ENCODE measurements around the gene SMS.
"Not testable (repeated sequence)": the region's sequence is repeated elsewhere in the genome, so short reads cannot be mapped to it uniquely, and the experiment has no call there.

Gene SMS

DNA sequence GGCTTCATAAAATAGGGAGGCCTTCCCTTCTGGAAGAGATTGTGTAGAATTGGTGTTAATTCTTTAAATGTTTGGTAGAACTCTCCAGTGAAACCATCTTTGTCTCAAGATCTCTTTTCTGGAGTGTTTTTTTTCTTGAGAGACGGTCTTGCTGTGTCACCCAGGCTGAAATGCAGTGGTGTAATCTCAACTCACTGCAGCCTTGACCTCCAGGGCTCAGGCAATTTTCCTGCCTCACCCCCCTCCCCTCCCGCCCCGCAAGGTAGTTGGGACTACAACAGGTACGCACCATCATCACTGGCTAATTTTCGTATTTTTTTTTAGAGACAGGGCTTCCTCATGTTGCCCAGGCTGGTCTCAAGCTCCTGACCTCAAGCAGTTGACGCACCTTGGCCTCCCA lies 12.1 kb downstream of the SMS start:
- FAIRE-seq: no peak

GRCh38 chrX:21953195-21953830 lies 12.8 kb downstream of the SMS start:
- not testable (repeated sequence) for FAIRE-seq

DNA sequence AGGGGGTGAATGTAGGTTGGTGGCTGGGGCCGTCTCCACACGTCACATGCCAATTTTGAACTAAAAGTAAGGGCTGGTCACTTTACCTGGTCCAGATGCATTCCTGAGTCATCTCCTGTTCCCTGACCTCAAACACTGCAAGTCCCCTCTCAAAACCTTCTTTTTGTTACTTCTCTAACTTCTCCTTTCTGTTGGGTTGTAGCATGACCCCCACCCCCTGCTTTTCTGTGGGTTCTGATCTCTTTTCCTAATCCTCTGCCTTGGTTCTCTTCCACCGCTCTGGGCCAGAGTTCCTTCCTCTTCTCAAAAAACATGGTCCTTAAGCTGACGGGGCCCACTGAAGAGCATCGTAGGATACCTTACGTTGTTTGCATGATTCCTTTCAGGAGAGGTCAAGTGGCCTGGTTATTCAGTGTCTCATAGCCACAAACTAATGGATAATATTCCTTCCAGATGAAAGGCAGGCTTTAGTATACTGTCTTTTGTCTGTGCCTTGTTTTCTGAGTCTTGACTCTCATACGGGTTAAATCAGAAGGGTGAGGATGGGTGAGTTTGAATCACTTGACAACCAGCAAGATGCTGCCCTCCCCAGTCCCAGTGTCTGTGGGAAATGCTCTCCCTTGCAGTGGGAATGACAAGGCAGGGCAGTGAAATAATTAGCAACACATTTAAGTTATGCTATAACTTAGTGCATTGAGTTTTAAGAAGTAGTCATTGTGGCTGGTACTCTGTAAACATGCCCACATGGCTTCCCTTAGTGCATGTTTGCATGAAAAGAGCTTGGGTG lies 15.1 kb downstream of the SMS start:
- no peak for FAIRE-seq

DNA sequence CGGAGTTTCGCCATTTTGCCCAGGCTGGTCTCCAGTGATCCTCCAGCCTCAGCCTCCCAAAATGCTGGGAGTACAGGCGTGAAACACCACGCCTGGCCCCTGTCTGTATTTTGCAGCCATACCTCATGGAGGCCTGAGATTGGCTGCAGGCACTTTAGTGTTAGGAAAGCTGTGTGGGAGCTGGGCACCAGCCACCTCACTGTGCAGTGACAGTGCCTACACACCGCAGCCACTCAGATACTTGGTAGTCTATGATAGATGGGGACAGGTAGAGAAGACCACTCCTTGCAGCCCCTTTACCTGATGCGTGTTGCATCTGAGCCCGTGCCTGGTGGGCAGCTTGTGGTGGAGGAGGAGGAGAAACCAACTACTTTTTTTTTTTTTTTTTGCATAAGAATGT lies 16.3 kb downstream of the SMS start:
- no peak for FAIRE-seq

GRCh38 chrX:21958187-21958586 lies 17.7 kb downstream of the SMS start:
- no peak for FAIRE-seq

GRCh38 chrX:21958916-21959315 lies 18.4 kb downstream of the SMS start:
- FAIRE-seq: no peak

- FAIRE-seq: no peak
Measured at GRCh38 chrX:21959362-21960051, 19.0 kb downstream of the SMS start.

DNA sequence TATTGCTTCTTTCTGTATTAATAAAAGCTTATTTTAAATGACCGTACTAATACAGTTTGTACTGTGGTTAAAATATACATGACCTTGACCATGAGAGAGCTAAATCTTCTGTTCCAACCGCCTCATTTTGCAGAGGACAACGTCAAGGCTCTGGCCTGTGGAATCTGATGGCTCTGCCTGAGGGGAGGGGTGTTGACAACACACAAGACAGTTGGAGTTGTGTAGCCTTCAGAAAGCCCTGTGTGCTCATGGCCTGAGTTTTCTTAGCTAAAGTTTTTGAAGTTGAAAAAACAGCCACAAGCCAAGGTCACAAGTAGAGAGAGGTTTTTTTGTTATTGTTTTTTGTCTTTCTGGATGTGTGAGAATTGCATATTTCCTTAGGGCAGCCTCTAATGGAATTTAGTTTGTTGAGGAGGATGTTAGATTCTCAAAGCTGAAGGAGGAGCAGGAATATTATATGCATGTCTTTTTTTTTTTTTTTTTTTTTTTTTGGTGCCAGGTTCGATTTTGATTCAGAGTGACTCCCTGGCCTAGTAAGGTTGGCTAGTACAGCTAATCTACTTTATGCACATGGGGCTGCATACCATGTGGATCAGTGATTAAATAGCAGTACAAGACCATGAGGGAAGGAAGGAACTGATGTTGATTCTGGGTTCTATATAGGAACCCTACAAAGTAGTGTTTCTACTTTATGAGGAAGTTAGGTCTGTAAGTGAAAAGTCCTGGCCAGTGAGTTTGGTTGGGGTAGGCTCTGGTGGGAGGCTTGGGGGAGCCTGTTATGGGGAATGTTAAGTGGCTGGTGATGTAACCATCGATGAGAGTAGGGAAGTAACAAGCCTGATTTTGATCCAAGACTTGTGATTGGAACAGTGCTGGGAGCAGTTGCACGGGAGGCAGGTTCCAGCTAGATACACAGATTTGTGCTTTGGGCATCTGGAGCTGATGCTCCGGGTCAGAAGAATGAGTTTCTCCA lies 20.3 kb downstream of the SMS start:
- no peak for FAIRE-seq

GRCh38 chrX:21962361-21962760 lies 21.9 kb downstream of the SMS start:
- FAIRE-seq: no peak

- no peak for FAIRE-seq
Measured at GRCh38 chrX:21963269-21963668, 22.8 kb downstream of the SMS start.

DNA sequence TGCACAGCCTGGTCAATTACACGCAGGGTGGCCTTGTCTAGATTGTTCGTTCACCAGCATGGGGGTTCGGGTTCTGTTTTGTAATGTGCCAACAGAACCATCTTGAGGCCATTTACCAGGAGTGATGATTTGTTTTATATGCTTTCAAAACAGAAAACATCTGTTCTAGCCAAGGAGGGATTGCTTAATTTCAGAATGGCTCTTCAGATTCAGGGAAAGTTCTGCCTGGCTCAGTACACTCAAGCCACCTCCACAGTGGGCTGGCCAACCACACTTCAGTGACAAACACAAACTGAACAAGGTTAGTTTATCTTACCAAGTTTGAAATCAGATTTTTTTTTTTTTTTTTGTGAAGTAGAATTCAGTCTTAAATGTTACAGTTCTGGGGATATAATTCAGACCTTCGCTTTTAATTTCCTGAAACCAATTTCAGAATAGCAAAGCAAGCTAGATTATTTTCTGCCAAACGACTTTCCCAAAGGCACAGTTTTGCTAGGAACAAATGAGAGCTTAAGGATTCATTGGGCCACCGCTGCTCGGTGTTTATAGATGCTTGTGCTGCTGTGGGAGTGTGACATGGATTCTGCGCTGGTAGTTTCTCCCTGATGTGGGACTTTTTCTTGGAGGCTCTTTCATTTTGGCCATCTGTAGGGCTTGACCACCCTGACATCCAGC lies 23.4 kb downstream of the SMS start:
- no peak for FAIRE-seq

DNA sequence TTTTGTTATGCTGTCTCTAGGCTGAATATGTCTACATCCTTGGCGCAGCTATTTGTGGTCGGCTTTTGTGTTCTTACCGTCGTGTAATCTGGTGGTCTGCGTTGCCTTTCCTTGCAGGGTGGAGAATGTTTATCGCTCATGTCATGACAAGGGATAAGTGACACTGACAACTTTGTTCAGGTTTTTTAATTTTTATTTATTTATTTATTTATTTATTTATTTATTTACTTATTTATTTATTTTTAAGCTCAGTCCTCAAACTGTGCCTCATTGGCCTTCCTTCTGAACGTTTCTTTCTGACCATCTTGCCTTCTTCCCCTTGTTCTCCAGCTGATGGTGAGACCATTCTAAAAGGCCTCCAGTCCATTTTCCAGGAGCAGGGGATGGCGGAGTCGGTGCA lies 26.4 kb downstream of the SMS start:
- no peak for FAIRE-seq

DNA sequence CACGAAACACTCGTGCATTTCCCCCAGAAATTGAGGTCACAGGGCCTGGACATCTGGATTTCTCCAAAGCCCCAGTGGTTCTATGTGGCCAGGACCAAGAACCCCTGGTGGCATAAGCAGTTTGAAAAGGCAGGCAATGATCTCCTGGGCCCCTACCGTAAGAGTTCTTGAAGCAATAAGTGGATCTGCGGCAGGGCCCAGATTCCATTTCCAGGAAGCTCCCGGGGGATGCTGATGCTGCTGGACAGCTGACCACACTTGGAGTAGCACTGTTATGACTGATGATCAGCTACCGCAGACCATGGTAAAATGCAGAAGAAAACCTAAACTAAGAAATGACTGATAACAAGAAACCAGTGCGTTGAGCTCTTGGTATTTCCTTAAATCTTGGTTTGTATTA lies 27.8 kb downstream of the SMS start:
- FAIRE-seq: no peak

DNA sequence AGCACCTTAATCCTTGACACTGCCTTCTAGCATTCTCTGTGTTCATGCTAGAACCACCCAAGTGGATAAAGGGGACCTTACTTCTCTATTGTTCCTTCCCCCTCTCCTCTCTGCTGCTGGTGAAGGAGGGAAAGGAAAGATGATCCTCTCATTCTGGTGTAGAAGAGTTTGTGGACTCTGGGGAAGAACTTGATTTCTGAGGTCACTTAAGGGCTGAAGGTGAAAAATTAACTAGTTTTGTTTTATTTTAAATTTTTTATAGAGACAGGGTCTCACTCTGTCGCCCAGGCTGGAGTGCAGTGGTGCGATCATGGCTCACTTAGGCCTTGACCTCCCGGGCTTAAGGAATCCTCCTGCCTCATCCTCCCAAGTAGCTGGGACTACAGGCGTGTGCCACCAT lies 29.8 kb downstream of the SMS start:
- no peak for FAIRE-seq

GRCh38 chrX:21972046-21972445 lies 31.5 kb downstream of the SMS start:
- no peak for FAIRE-seq

GRCh38 chrX:21972721-21973120 lies 32.2 kb downstream of the SMS start:
- FAIRE-seq: no peak

DNA sequence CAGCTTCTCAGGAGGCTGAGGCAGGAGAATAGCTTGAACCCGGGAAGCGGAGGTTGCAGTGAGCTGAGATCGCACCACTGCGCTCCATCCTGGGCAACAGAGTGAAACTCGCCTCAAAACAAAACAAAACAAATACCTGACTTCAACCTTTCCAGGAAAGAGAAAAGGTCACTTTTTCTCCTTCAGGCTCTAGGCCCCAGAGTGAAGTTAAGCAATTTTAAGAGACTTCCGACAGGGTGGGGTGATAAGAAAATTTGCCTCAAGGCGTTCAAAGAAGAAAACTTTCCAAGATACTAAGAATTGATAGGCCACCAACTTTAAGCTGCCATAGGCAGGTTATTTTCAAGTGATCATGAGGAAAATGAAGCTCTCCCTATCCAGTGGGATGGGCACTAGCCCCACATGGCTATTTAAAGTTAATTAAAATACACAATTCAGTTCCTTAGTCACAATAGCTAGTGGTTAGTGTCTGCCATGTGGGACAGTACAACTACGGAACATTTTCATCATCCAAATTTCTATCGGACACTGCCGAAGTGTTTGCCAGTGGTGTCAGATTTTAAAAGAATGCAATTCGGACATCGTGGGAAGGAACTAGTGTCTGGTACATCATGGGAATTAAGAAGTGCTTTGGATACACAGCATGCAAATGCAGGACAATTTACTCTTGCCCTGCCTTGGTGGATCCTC lies 33.0 kb downstream of the SMS start:
- no peak for FAIRE-seq

GRCh38 chrX:21974011-21974385 lies 33.5 kb downstream of the SMS start:
- no peak for FAIRE-seq

- no peak for FAIRE-seq
Measured at GRCh38 chrX:21975242-21975641, 34.7 kb downstream of the SMS start.

- no peak for FAIRE-seq
Measured at GRCh38 chrX:21975812-21976211, 35.3 kb downstream of the SMS start.

DNA sequence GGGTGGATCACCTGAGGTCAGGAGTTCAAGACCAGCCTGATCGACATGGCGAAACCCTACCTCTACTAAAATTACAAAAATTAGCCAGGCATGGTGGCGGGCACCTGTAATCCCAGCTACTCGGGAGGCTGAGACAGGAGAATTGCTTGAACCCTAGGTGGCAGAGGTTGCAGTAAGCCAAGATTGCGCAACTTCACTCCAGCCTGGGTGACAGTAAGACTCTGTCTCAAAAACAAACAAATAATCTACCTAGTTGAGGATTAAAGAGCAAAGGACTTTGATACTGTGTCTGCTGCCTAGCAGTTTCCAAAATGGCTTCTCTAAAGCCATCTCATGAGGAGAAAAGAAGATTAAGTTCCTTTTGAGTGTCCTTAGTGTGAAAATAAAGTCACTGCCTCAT lies 37.8 kb downstream of the SMS start:
- FAIRE-seq: no peak

GRCh38 chrX:21982311-21982710 lies 41.8 kb downstream of the SMS start:
- FAIRE-seq: no peak

Data from endometrium (tissue), 2 donors.